Prostate gland (tissue), 2 donors: Measurements from ENCODE around the gene IL17RE. TPM values are rescaled to one million over a fixed set of nuclear protein-coding genes. Genes with fewer than 3 reads are reported as not detected.

Source experiments
- DNase-seq: peaks from one replicate; pipeline ENCODE4 v3.0.0-alpha.2; 2019; ENCODE audit warnings: low spot score
- H3K27ac ChIP-seq, 2 donors: fragments of 200-600 bp; sonication (generic); 2 replicates each; pipeline ENCODE4 v1.5.1; 2017 to 2019
- H3K27me3 ChIP-seq: fragments of 200-600 bp; sonication (generic); replicated peaks from 2 replicates; pipeline ENCODE4 v1.5.1; 2019; ENCODE audit not compliant: insufficient read depth
- H3K36me3 ChIP-seq, 2 donors: fragments of 200-600 bp; sonication (generic); 1 replicate in 1 of 2; 2 replicates in 1 of 2; pipeline versions ENCODE4 v1.5.1 to v1.8.1; 2017 to 2019
- H3K4me1 ChIP-seq: fragments of 200-600 bp; sonication (generic); replicated peaks from 2 replicates; pipeline ENCODE4 v1.5.1; 2019
- H3K4me3 ChIP-seq, 2 donors: fragments of 200-600 bp; sonication (generic); 2 replicates each; pipeline ENCODE4 v1.5.1; 2017 to 2019
- H3K9me3 ChIP-seq: fragments of 200-600 bp; sonication (generic); 2 replicates; pipeline ENCODE4 v1.5.1; 2017
- POLR2A ChIP-seq: fragments of 450-650 bp; IDR thresholded peaks from one replicate; pipeline ENCODE4 v1.6.1; 2016; ENCODE audit warnings: antibody characterized with exemption, mild to moderate bottlenecking
- POLR2AphosphoS5 ChIP-seq: sonication (generic); formaldehyde crosslinking; IDR thresholded peaks from one replicate; pipeline ENCODE4 v1.6.1; 2017; ENCODE audit warnings: antibody characterized with exemption
- WGBS: methylation state at CpG from one replicate; pipeline ENCODE4 v1.1.5; 2018; 5-methylcytosine and 5-hydroxymethylcytosine counted together
- intact Hi-C: fragments of 100-400 bp; cut with DNase I; formaldehyde crosslinking; loops from one replicate; pipeline ENCODE4 v1.14.2; 2022
- total RNA-seq, 2 donors: library from RNA; depleted of rRNA; stranded (reverse); fragments of >200 nt; gene quantifications; one replicate each; pipeline ENCODE4 v1.1.0, GENCODE V29; 2016
- TF ChIP-seq, protein P1 (sequence below), 4 experiments: fragments of 200-600 bp in 2 of 4; fragments of 450-650 bp in 2 of 4; sonication (generic) in 2 of 4; IDR thresholded peaks; 1 replicate in 3 of 4; 2 replicates in 1 of 4; pipeline ENCODE4 v1.5.1; 2016 to 2019; ENCODE audit warnings: antibody characterized with exemption in 4 of 4, mild to moderate bottlenecking in 2 of 4, moderate library complexity in 2 of 4

The IL17RE gene
- total RNA-seq, 2 donors from 2014 or later, result 10.1 to 28.2 TPM

DNA sequence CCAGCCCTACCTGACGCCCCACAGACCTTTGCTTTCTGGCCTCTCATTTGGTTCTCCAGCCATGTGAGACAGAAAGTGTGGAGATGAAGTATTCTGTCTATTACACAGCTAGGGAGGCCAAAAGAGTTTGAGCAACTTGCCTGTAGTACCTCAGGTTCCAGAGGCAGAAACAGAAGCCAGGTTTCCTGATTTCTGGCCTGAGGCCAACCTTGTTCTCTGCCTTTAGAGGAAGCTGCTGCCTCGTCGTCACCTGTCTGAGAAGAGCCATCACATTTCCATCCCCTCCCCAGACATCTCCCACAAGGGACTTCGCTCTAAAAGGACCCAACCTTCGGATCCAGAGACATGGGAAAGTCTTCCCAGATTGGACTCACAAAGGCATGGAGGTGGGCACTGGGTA, 3.8 kb downstream of the IL17RE start:
- WGBS, result 87% methylated on average over 5 of the region's 5 CpGs
- Histone ChIP-seq H3K27ac (no peak overlapping the region), H3K27me3 (no peaks in the 10 kb centered on the region), H3K4me3 (no peak overlapping the region), H3K9me3 (no peaks in the 10 kb centered on the region), H3K36me3 (no peaks in the 10 kb centered on the region), H3K4me1 (no peaks in the 10 kb centered on the region)
- DNase-seq, result no peak
- TF ChIP-seq, protein P1, sequence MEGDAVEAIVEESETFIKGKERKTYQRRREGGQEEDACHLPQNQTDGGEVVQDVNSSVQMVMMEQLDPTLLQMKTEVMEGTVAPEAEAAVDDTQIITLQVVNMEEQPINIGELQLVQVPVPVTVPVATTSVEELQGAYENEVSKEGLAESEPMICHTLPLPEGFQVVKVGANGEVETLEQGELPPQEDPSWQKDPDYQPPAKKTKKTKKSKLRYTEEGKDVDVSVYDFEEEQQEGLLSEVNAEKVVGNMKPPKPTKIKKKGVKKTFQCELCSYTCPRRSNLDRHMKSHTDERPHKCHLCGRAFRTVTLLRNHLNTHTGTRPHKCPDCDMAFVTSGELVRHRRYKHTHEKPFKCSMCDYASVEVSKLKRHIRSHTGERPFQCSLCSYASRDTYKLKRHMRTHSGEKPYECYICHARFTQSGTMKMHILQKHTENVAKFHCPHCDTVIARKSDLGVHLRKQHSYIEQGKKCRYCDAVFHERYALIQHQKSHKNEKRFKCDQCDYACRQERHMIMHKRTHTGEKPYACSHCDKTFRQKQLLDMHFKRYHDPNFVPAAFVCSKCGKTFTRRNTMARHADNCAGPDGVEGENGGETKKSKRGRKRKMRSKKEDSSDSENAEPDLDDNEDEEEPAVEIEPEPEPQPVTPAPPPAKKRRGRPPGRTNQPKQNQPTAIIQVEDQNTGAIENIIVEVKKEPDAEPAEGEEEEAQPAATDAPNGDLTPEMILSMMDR (IDR thresholded peaks at IDR 0.05), result no peak
- TF ChIP-seq POLR2AphosphoS5, result no peak
- TF ChIP-seq POLR2A, result no peak
- intact Hi-C loops, result no loop called here

DNA sequence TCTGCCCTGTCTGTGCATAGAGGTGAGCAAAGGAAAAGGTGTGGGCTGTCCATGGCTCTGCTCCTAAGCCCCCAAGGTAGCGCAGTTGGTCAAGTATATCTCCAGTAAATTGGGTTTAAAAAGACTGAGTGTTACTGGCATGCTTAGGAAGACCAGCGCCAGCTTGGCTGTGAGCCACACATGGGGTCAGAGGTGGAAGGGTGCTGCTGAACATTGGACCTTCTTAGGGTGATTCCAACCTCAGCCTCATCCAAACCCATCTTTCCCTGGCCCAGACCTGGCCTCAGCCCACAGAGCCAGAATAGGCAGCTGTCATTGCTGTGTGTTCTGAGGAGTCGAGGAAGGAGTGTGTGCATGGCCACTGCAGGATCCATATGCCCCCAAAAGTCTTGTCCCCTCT, 5.6 kb downstream of the IL17RE start:
- intact Hi-C loops, result no loop called here
- no peak for TF ChIP-seq POLR2AphosphoS5
- TF ChIP-seq POLR2A, result no peak
- TF ChIP-seq, protein P1 (IDR thresholded peaks at IDR 0.05), result no peak
- Histone ChIP-seq H3K4me1 (no peaks in the 10 kb centered on the region), H3K4me3 (no peak overlapping the region), H3K27me3 (no peaks in the 10 kb centered on the region), H3K36me3 (no peaks in the 10 kb centered on the region), H3K27ac (no peak overlapping the region), H3K9me3 (no peaks in the 10 kb centered on the region)
- WGBS, result 100% methylated on average over 3 of the region's 3 CpGs
- DNase-seq, result no peak

DNA sequence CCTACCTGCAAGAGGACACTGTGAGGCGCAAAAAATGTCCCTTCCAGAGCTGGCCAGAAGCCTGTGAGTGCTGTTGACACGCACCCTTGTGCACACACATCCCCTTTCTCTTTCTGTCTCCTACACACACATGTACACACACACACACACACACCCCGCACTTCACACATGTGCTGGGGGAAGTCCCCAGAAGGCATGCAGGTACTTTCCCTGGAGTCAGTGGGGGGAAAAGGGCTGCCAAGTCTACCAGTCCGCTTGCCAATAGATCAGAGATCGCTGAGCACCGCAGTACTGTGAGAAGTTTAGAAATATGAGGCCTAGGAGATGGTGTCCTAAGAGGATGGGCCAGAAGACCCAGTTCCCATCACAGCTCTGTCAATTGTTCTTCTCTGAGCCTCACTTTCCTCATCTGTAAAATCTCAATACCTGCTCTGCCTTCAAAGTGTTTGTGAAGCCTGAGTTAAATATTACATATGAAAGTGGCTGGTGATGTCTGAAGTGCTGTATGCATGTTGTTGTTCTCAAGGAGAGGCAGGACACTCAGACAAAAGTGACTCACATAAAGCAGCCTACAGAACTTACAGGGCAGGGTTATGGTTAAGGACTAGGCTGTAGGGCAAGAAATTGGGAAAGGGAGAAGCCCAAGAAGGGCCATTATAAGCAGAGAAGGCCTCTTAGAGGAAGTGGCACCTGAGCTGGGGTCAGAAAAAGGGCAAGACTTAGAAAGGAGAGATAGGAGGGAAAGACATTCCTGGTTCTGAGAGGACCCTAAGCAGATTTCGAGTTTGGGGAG, 6.8 kb downstream of the IL17RE start:
- DNase-seq, result no peak
- Histone ChIP-seq H3K27ac (no peak overlapping the region), H3K27me3 (no peaks in the 10 kb centered on the region), H3K9me3 (no peaks in the 10 kb centered on the region), H3K36me3 (no peaks in the 10 kb centered on the region), H3K4me3 (no peak overlapping the region), H3K4me1 (peaks cover 3% of the 10 kb centered on the region)
- intact Hi-C loops, result loop anchor here (10.0 kb wide), 1 partner anchor 175 kb away; the partner anchor contains the start of gene BRPF1
- TF ChIP-seq POLR2AphosphoS5 (no peak), POLR2A (no peak)
- TF ChIP-seq, protein P1 (IDR thresholded peaks at IDR 0.05), result no peak
- WGBS, result 80% methylated on average over 7 of the region's 7 CpGs

DNA sequence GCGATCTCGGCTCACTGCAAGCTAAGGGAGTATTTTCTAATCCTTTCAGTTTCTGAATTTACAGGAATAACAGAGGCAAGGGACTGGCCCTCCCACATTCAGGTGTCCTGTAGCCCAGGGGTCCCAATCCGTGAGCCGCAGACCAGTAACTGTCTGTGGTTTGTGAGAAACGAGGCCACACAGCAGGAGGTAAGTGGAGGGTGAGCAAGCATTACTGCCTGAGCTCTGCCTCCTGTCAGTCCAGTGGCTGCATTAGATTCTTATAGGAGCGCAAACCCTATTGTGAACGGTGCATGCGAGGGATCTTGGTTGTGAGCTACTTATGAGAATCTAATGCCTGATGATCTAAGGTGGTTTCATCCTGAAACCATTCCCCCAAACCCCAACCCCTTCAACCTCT, 9.2 kb downstream of the IL17RE start:
- intact Hi-C loops, result loop anchor here (10.0 kb wide), 1 partner anchor 177 kb away; the partner anchor contains the start of gene BRPF1
- no peaks in the 10 kb centered on the region for H3K36me3 ChIP-seq
- DNase-seq, result no peak
- H3K27ac ChIP-seq, result no peak overlapping the region
- H3K27me3 ChIP-seq, result no peaks in the 10 kb centered on the region
- H3K4me1 ChIP-seq, result peaks cover 12% of the 10 kb centered on the region
- WGBS, result 96% methylated on average over 8 of the region's 8 CpGs
- TF ChIP-seq POLR2AphosphoS5 (no peak), POLR2A (no peak)
- TF ChIP-seq, protein P1 (IDR thresholded peaks at IDR 0.05), result no peak
- H3K9me3 ChIP-seq, result no peaks in the 10 kb centered on the region
- no peak overlapping the region for H3K4me3 ChIP-seq
